ENCODE results near the gene CALB2. TPM values are rescaled to one million over a fixed set of nuclear protein-coding genes. Genes with fewer than 3 reads are reported as not detected.

Gene CALB2
- total RNA-seq, 1 experiment from 2014 or later, result not detected

DNA sequence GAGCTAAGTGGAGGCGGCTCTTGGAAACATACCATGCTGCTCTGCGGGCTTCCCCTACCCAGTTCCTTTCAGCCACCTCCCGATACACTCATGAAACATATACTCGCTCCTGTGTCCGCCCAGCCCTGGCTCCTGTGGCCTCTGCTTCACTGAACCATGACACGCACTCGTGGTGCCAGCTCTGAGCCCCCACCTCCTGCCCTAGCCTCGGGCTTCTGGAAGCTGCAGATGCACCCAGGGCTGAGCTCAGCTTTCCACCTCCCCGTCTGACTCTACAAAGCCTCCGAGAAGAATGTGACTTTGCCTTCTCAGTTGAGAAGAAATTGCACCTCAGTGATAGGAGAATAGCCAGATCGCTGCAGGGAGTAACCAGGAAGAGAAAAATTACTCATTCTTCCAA is 11.0 kb downstream of the CALB2 start:
- DNase-seq, result no peak
- Histone ChIP-seq H3K27me3 (no peaks in the 10 kb centered on the region), H3K36me3 (no peaks in the 10 kb centered on the region), H3K9me3 (no peaks in the 10 kb centered on the region), H3K4me3 (no peak overlapping the region)

- Histone ChIP-seq H3K9me3 (no peaks in the 10 kb centered on the region), H3K4me3 (no peak overlapping the region), H3K27me3 (no peaks in the 10 kb centered on the region), H3K36me3 (no peaks in the 10 kb centered on the region)
- DNase-seq, result no peak
Observed at GRCh38 chr16:71371237-71371636, 12.7 kb downstream of the CALB2 start.

DNA sequence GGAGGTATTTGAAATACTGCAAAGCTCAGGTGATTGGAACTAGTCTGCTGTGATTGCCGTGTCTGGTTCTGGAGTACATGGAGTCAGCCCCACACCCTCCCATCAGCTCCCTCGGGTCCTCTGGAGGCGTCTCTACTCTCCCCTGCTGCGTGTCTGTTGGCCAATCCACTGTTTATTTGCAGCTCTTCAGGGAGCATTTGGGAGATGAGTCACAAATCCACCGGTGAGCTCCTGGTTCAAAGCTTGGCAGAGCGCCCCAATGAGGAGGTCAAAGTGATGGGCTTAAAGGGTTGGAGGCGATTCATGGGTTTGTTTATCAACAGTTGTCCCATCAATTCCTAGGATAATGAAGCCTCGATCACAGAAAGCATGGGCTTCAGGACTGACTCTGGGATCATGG is 14.6 kb downstream of the CALB2 start:
- no peaks in the 10 kb centered on the region for H3K27me3 ChIP-seq
- no peak overlapping the region for H3K4me3 ChIP-seq
- no peaks in the 10 kb centered on the region for H3K36me3 ChIP-seq
- no peaks in the 10 kb centered on the region for H3K9me3 ChIP-seq
- peak; percentile 63 for DNase-seq

GRCh38 chr16:71376465-71377157 is 18.1 kb downstream of the CALB2 start:
- no peaks in the 10 kb centered on the region for H3K36me3 ChIP-seq
- H3K4me3 ChIP-seq, result no peak overlapping the region
- no peaks in the 10 kb centered on the region for H3K9me3 ChIP-seq
- H3K27me3 ChIP-seq, result no peaks in the 10 kb centered on the region
- no peak for DNase-seq

DNA sequence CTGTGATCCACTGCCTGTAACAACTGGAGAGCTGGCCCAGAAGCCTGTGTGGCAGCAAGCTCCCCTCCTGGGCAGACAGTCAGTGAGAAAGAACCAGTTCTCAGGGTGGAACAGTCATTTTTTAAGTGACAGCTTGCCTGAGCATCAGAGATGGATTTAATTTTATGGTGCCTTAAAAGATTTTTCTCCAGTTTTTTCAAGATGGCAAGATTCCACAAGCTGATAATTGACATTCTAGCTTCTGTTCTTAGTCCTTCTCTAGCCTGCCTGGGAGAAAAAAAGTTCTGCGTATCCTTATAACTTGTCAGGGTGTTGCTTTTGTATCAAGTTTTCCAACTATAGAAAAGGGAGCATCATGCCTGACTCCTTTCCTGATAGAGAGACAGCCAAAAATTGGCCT is 21.2 kb downstream of the CALB2 start:
- Histone ChIP-seq H3K4me3 (no peak overlapping the region), H3K27me3 (no peaks in the 10 kb centered on the region), H3K36me3 (no peaks in the 10 kb centered on the region), H3K9me3 (no peaks in the 10 kb centered on the region)
- no peak for DNase-seq

GRCh38 chr16:71380831-71381230 is 22.3 kb downstream of the CALB2 start:
- no peaks in the 10 kb centered on the region for H3K36me3 ChIP-seq
- H3K4me3 ChIP-seq, result no peak overlapping the region
- DNase-seq, result no peak
- H3K27me3 ChIP-seq, result no peaks in the 10 kb centered on the region
- H3K9me3 ChIP-seq, result no peaks in the 10 kb centered on the region

GRCh38 chr16:71383054-71383773 is 24.7 kb downstream of the CALB2 start:
- no peaks in the 10 kb centered on the region for H3K9me3 ChIP-seq
- H3K27me3 ChIP-seq, result no peaks in the 10 kb centered on the region
- H3K36me3 ChIP-seq, result no peaks in the 10 kb centered on the region
- no peak for DNase-seq
- H3K4me3 ChIP-seq, result no peak overlapping the region

DNA sequence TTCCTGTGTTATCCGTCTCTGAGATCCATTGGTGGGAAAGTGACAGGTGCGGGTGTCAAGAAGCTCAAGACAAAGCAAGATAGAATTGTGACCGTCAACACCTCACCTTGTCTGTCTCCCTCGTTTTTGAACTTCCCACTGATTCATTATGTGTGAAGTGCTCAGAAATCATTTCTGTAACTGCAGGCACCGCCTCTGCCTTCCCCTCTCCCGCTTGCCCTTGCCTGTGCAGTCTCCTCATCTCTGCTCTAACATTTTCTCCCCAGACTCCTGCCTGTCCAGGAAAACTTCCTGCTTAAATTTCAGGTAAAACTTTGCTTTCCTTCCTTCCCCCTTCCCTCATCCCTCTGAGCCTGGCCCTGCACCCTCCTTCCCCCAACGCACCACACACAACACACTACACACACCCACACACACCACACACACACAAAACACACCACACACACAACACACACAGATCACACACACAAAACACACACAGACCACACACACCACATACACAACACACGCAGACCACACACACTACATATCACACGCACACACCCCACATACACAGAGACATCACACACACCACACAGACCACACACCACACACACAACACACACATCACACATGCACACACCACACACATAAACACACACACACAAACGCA is 25.7 kb downstream of the CALB2 start:
- no peak for DNase-seq
- no peak overlapping the region for H3K4me3 ChIP-seq
- no peaks in the 10 kb centered on the region for H3K36me3 ChIP-seq
- no peaks in the 10 kb centered on the region for H3K27me3 ChIP-seq
- H3K9me3 ChIP-seq, result no peaks in the 10 kb centered on the region

DNA sequence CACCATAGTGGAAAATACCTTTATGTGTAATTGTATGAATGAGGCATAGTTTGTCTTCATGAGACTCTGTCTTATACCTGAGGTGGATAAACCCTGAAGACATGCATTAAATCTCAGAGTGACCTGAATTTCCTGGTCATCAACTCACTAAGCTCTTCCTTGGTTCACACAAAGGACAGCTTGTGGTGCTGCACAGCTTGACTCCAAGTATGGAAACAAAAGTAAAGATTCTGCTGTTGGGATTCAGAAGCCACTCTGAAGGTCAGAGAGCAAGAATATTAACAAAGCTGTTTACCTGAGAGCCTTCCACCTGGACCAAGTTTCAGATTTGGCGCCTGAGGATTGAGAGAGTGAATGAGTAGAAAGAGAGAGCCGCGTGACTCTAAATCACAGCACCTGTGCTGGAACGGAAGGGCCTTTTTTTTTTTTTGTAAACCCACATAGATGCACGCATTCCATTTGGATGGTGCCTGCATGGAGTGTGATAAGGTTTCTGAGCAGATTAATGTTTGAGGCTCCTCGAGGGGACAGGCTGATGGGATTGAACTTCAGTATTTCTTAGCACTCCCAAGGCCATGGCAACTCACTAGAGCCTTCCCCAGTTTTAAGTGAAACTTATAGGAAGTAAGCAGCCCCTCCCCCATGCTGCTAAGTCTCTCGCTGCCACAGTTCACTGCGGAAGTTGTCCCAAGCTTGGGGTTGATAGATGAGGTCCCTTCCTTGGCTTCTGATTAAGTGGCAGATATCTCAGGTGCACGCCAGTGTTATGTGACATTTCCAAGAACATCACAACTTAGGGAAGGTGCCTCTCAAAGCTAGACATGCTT is 28.7 kb downstream of the CALB2 start:
- H3K36me3 ChIP-seq, result no peaks in the 10 kb centered on the region
- no peak for DNase-seq
- no peaks in the 10 kb centered on the region for H3K27me3 ChIP-seq
- H3K9me3 ChIP-seq, result no peaks in the 10 kb centered on the region
- no peak overlapping the region for H3K4me3 ChIP-seq

DNA sequence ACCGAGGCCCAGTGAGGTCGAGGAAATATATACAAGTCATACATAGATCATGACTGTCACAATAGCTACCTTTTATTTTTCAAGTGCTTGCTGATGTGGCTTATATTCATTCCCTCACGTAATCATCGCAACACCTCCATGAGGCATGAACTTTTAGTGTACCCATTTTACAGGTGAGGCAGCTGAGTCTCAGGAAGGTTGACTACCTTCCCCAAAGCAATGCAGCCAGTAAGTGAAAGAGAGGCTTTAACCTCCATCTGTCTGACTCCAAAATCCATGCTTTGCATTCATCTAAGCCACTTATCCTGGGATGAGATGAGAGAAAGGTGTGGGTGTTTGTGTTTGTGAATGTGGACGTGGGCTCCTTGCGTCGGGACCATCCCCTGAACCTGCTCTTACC is 30.8 kb downstream of the CALB2 start:
- H3K27me3 ChIP-seq, result no peaks in the 10 kb centered on the region
- H3K4me3 ChIP-seq, result no peak overlapping the region
- DNase-seq, result no peak
- H3K36me3 ChIP-seq, result no peaks in the 10 kb centered on the region
- H3K9me3 ChIP-seq, result no peaks in the 10 kb centered on the region

DNA sequence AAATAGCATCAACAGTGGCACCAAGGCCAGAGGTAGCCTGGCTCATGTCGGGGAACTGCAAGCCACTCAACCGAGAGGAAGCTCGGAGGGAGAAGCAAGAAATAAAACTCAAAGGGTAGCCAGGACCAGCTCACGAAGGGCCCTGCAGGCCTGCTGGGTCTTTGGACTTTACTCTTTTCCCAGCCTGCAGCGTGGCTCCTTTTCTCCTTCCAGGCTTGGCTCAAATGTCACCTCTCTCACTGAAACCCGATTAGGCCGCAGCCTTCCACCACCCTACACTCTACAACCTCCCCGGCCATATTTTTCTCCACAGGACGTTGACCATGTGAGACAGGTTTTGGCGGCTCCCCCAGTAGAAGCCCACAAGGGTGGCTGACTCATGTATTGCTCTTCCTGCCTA is 38.1 kb downstream of the CALB2 start:
- Histone ChIP-seq H3K27me3 (no peaks in the 10 kb centered on the region), H3K9me3 (no peaks in the 10 kb centered on the region), H3K36me3 (no peaks in the 10 kb centered on the region), H3K4me3 (no peak overlapping the region)
- DNase-seq, result no peak

- no peaks in the 10 kb centered on the region for H3K36me3 ChIP-seq
- no peak for DNase-seq
- no peaks in the 10 kb centered on the region for H3K9me3 ChIP-seq
- no peak overlapping the region for H3K4me3 ChIP-seq
- no peaks in the 10 kb centered on the region for H3K27me3 ChIP-seq
Observed at GRCh38 chr16:71399801-71400563, 41.5 kb downstream of the CALB2 start.

DNA sequence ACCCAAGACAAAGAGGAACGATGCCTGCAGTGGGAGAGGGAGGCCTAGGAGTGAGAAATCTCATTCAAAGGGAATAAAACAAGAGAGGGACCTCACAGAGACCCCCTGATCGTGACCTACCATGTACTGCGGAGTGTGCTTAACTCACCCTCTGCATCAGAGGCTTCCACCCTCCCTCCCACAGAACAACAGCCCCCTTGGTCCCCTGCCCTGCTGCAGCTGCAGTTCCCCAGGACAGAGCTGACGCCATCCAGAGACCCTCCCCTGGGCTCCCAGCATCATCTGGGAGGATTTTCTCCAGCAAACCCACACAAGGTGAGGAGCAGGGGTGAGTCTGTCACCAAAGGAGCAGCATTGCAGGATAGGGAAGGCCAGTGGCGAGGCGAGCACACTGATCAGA is 43.5 kb downstream of the CALB2 start:
- no peaks in the 10 kb centered on the region for H3K27me3 ChIP-seq
- H3K9me3 ChIP-seq, result no peaks in the 10 kb centered on the region
- no peak for DNase-seq
- H3K4me3 ChIP-seq, result no peak overlapping the region
- H3K36me3 ChIP-seq, result no peaks in the 10 kb centered on the region

DNA sequence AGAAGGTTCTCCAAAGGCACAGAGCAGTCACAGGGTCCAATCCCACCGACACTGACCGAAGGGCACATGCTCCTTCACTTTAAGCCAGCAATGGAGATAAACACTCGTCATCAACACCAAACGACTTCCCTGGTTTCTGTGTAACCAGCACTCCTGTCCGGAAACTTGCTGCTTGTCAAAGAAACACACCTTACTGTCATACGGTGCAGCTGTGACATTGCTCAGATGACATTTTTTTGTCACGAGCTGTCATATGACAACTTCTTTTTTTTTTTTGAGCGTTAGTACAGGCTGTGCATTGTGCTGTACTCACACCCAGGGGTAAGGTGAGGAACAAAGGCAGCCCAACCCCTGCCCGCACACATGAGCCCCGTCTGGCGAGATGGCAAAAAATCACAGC is 44.2 kb downstream of the CALB2 start:
- no peaks in the 10 kb centered on the region for H3K9me3 ChIP-seq
- no peaks in the 10 kb centered on the region for H3K36me3 ChIP-seq
- no peaks in the 10 kb centered on the region for H3K27me3 ChIP-seq
- no peak overlapping the region for H3K4me3 ChIP-seq
- DNase-seq, result no peak

- Histone ChIP-seq H3K9me3 (no peaks in the 10 kb centered on the region), H3K4me3 (no peak overlapping the region), H3K36me3 (no peaks in the 10 kb centered on the region), H3K27me3 (no peaks in the 10 kb centered on the region)
- DNase-seq, result no peak
Observed at GRCh38 chr16:71404364-71404763, 45.8 kb downstream of the CALB2 start.

DNA sequence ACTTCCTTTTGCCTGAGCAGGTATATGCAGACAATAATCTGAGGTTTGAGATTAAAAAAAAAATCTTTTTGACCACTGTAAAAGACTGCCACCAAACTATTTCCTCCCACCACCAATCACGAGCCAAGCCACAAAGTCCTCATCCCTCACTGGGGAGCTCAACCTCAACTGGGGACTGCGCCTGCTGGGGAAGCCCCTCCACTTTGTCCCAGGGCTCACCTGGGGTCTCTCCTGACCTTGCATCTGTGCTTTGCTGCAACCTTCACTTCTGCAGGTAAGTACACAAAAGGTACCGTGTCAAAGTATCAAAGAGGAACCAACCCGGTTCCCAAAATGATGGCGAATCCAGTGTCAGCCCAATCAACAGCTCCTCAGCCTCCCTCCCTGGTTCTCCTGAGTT is 47.8 kb downstream of the CALB2 start:
- no peak for DNase-seq
- Histone ChIP-seq H3K27me3 (no peaks in the 10 kb centered on the region), H3K9me3 (no peaks in the 10 kb centered on the region), H3K4me3 (no peak overlapping the region), H3K36me3 (no peaks in the 10 kb centered on the region)

All from MG63 (cell line).